MM.1S (cell line): Measurements from ENCODE around the gene PLXNA4.

Source experiments
- EZH2phosphoT487 ChIP-seq: fragments of 300-600 bp; sonication (generic); IDR thresholded peaks from 2 replicates; pipeline ENCODE4 v1.6.1; 2018; ENCODE audit warnings: antibody characterized with exemption, low read length
- TF ChIP-seq, protein P1 (sequence below): fragments of 300-600 bp; sonication (generic); IDR thresholded peaks from 2 replicates; pipeline ENCODE4 v1.5.1; 2016; ENCODE audit warnings: antibody characterized with exemption, low read length, mixed read lengths

DNA sequence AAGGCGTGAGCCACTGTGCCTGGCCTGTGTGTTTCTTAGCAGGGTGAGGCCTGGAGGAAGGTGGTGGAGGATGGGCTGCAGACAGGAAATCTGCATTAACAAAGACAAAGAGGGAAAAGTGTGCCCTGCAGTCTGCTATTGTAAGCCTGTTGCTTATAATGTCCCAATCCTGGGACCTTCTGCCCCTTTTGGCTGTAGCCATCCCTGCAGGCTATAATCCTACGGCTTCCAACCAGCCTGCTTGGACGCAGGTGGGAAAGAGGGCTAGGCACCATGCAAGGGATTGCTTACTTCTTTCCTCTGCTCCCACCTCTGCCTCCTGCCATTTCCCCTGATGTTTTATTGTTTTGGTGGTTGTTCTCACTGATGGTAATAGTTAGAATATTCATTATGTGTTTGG lies 434.3 kb downstream of the PLXNA4 start:
- TF ChIP-seq, protein P1, sequence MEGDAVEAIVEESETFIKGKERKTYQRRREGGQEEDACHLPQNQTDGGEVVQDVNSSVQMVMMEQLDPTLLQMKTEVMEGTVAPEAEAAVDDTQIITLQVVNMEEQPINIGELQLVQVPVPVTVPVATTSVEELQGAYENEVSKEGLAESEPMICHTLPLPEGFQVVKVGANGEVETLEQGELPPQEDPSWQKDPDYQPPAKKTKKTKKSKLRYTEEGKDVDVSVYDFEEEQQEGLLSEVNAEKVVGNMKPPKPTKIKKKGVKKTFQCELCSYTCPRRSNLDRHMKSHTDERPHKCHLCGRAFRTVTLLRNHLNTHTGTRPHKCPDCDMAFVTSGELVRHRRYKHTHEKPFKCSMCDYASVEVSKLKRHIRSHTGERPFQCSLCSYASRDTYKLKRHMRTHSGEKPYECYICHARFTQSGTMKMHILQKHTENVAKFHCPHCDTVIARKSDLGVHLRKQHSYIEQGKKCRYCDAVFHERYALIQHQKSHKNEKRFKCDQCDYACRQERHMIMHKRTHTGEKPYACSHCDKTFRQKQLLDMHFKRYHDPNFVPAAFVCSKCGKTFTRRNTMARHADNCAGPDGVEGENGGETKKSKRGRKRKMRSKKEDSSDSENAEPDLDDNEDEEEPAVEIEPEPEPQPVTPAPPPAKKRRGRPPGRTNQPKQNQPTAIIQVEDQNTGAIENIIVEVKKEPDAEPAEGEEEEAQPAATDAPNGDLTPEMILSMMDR: no peak
- TF ChIP-seq EZH2phosphoT487: no peak
